ENCODE results near the gene KCTD14.
"Not testable (repeated sequence)": the region's sequence is repeated elsewhere in the genome, so short reads cannot be mapped to it uniquely, and the experiment has no call there.

KCTD14 gene

DNA sequence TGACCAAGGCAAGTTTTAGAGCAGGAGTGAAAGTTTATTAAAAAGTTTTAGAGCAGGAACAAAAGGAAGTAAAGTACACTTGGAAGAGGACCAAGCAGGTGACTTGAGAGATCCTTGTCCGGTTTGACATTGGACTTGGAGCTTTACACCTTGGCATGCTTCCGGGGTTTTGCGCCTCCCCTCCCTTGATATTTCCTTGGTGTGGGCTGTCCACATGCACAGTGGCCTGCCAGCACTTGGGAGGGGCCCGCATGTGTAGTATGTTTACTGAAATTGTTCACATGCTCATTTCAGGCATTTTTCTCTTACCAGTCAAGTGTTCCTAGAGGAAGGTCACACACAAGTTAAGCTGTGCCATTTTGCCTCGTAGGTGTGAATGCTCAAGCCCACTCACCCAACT, 21.6 kb upstream of the KCTD14 start:
- Histone ChIP-seq H3K27me3 (replicated peaks) (no peaks in the 10 kb centered on the region), H3K27ac (no peak overlapping the region), H3K4me3 (ENCODE audit: low read depth, low read length) (no peak overlapping the region), H3K36me3 (replicated peaks) (no peaks in the 10 kb centered on the region)
- no peak for DNase-seq
- in situ Hi-C loops (cut with HindIII; ENCODE audit: low pct_ligation_motif_present, low sequenced_read_pairs) = no loop called here
- TF ChIP-seq, protein P1, sequence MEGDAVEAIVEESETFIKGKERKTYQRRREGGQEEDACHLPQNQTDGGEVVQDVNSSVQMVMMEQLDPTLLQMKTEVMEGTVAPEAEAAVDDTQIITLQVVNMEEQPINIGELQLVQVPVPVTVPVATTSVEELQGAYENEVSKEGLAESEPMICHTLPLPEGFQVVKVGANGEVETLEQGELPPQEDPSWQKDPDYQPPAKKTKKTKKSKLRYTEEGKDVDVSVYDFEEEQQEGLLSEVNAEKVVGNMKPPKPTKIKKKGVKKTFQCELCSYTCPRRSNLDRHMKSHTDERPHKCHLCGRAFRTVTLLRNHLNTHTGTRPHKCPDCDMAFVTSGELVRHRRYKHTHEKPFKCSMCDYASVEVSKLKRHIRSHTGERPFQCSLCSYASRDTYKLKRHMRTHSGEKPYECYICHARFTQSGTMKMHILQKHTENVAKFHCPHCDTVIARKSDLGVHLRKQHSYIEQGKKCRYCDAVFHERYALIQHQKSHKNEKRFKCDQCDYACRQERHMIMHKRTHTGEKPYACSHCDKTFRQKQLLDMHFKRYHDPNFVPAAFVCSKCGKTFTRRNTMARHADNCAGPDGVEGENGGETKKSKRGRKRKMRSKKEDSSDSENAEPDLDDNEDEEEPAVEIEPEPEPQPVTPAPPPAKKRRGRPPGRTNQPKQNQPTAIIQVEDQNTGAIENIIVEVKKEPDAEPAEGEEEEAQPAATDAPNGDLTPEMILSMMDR (IDR thresholded peaks at IDR 0.05; ENCODE audit: low read depth, low read length, missing control alignments) = no peak

DNA sequence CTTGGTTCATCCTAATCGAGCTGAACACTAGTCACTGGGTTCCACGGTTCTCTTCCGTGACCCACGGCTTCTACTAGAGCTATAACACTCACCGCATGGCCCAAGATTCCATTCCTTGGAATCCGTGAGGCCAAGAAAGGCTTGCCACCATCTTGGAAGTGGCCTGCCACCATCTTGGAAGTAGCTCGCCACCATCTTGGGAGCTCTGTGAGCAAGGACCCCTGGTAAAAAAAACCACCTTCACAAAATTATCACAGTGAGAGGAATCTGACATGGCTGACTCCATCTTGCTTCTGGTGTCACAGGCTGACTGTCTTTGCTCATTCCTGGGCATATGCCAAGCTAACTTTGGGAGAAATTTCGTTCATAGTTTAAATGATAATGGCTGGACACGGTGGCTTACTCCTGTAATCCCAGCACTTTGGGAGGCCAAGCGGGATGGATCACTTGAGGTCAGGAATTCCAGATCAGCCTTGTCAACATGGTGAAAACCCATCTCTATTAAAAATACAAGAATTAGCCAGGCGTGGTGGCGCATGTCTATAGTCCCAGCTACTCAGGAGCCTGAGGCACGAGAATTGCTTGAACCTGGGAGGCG, 18.9 kb upstream of the KCTD14 start:
- no peak overlapping the region for H3K27ac ChIP-seq
- H3K4me3 ChIP-seq (ENCODE audit: low read depth, low read length) = no peak overlapping the region
- in situ Hi-C loops (cut with HindIII; ENCODE audit: low pct_ligation_motif_present, low sequenced_read_pairs) = no loop called here
- TF ChIP-seq, protein P1 (IDR thresholded peaks at IDR 0.05; ENCODE audit: low read depth, low read length, missing control alignments) = no peak
- no peaks in the 10 kb centered on the region for H3K36me3 ChIP-seq (replicated peaks)
- DNase-seq = no peak
- no peaks in the 10 kb centered on the region for H3K27me3 ChIP-seq (replicated peaks)

DNA sequence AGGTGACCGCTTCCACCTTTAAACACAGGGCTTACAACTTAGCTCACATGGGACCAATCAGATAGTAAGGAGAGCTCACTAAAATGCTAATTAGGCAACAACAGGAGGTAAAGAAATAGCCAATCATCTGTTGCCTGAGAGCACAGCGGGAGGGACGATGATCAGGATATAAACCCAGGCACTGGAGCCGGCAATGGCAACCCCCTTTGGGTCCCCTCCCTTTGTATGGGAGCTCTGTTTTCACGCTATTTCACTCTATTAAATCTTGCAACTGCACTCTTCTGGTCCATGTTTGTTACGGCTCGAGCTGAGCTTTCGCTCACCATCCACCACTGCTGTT, 18.3 kb upstream of the KCTD14 start:
- H3K27me3 ChIP-seq (replicated peaks); H3K36me3 ChIP-seq (replicated peaks); DNase-seq; H3K27ac ChIP-seq; in situ Hi-C loops (cut with HindIII; ENCODE audit: low pct_ligation_motif_present, low sequenced_read_pairs); H3K4me3 ChIP-seq (ENCODE audit: low read depth, low read length): not testable (repeated sequence)

DNA sequence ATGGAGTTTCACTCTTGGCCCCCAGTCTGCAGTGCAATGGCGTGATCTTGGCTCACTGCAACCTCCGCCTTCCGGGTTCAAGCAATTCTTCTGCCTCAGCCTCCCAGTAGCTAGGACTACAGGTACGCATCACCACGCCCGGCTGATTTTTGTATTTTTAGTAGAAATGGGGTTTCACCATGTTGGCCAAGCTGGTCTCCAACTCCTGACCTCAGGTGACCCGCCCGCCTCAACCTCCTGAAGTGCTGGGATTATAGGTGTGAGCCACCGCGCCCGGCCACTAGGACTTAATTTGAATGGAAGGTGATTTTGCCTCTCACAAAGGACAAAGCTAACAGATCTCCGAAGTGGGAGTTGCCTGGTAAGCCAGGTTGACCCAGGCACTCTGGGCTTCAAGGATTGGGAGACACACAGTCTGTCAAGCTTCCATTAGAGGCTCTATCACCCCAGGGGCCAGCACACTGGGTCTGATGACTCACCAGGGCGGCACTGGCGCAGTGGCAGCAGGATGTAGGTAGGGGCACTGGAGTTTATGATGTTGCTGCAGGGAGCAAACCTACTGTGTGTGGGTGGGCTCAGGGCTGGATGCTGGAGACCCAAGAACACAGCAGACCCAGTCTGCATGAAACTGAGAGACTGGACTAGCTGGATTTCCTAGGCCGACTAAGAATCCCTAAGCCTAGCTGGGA, 17.8 kb upstream of the KCTD14 start:
- Histone ChIP-seq H3K27ac (peak overlapping the region; percentile 92), H3K27me3 (replicated peaks) (no peaks in the 10 kb centered on the region), H3K36me3 (replicated peaks) (no peaks in the 10 kb centered on the region), H3K4me3 (ENCODE audit: low read depth, low read length) (no peak overlapping the region)
- in situ Hi-C loops (cut with HindIII; ENCODE audit: low pct_ligation_motif_present, low sequenced_read_pairs) = no loop called here
- peak; percentile 33 for DNase-seq
- TF ChIP-seq, protein P1 (IDR thresholded peaks at IDR 0.05; ENCODE audit: low read depth, low read length, missing control alignments) = no peak

DNA sequence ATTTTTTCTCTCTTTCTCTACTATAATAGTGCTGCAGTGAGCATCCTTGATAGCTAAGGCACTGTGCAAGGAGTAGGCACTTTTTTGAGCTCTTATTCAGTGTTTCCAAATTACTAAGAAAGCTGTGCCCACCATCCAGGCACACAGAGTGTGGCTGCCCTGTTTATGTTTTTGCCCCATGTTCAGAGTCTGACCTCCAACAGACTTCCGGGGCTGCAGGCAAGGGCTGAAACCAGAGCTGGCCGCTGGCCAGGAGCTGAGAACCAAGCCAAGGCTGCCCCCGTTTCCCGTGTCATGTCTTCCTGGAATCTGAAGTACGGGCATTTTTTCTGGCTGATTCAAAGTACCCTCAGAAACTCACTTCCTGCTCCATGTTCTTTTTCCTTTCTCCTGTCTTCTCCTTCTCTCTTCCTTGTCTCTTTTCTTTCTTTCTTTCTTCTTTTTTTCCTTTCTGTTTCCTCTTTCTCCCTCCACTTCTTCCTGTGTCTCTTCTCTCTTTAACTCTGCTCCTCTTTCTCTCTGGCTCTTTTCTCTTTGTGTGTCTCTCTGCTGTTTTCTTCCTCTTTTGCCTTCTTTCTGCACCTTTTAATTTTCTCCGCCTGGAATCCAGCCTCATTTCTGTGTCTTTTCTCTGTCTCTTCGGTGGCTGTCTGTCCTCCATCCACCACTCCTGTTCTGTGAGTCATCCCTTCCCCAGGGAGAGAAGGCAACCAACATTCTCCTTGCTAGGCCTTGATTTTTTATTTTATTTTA, 17.0 kb upstream of the KCTD14 start:
- H3K27me3 ChIP-seq (replicated peaks) = no peaks in the 10 kb centered on the region
- peak overlapping the region; percentile 92 for H3K27ac ChIP-seq
- TF ChIP-seq, protein P1 (IDR thresholded peaks at IDR 0.05; ENCODE audit: low read depth, low read length, missing control alignments) = no peak
- no peaks in the 10 kb centered on the region for H3K36me3 ChIP-seq (replicated peaks)
- DNase-seq = peak; percentile 75
- in situ Hi-C loops (cut with HindIII; ENCODE audit: low pct_ligation_motif_present, low sequenced_read_pairs) = no loop called here
- peak overlapping the region; percentile 27 for H3K4me3 ChIP-seq (ENCODE audit: low read depth, low read length)

DNA sequence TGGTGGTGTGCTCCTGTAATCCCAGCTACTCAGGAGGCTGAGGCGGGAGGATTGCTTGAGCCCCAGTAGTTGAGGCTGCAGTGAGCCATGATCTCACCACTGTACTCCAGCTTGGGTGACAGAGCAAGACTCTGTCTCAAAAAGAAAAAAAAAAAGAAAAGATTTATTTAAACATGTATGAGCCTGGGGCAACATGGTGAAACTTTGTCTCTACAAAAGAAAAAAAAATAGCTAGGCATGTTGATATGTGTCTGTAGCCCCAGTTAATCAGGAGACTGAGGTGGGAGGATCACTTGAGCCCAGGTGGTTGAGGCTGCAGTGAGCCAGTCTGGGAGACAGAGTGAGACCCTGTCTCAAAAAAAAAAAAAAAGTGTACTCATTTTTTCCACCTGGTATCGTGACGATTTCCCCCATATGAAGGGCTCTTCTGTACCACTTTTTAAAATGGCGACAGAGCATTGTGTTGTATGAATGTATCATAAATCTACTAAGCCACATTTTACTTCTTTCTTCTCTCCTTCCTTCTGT, 16.4 kb upstream of the KCTD14 start:
- DNase-seq = no peak
- Histone ChIP-seq H3K27me3 (replicated peaks) (no peaks in the 10 kb centered on the region), H3K4me3 (ENCODE audit: low read depth, low read length) (no peak overlapping the region), H3K36me3 (replicated peaks) (no peaks in the 10 kb centered on the region), H3K27ac (peak overlapping the region; percentile 92)
- in situ Hi-C loops (cut with HindIII; ENCODE audit: low pct_ligation_motif_present, low sequenced_read_pairs) = no loop called here
- TF ChIP-seq, protein P1 (IDR thresholded peaks at IDR 0.05; ENCODE audit: low read depth, low read length, missing control alignments) = no peak

Data from brain microvascular endothelial cell (primary cell).